Glomerular visceral epithelial cell (primary cell): ENCODE measurements around the gene KLK2.

Experiments used
- DNase-seq: peaks from one replicate; pipeline ENCODE4 v3.0.0-alpha.2; 2016; ENCODE audit errors: extremely low spot score

The KLK2 gene

GRCh38 chr19:50850738-50851137 is 22.5 kb upstream of the KLK2 start:
- no peak for DNase-seq

- DNase-seq = no peak
Measured at GRCh38 chr19:50851620-50852019, 21.6 kb upstream of the KLK2 start.

DNA sequence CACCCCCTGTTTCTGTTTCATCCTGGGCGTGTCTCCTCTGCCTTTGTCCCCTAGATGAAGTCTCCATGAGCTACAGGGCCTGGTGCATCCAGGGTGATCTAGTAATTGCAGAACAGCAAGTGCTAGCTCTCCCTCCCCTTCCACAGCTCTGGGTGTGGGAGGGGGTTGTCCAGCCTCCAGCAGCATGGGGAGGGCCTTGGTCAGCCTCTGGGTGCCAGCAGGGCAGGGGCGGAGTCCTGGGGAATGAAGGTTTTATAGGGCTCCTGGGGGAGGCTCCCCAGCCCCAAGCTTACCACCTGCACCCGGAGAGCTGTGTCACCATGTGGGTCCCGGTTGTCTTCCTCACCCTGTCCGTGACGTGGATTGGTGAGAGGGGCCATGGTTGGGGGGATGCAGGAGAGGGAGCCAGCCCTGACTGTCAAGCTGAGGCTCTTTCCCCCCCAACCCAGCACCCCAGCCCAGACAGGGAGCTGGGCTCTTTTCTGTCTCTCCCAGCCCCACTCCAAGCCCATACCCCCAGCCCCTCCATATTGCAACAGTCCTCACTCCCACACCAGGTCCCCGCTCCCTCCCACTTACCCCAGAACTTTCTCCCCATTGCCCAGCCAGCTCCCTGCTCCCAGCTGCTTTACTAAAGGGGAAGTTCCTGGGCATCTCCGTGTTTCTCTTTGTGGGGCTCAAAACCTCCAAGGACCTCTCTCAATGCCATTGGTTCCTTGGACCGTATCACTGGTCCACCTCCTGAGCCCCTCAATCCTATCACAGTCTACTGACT is 18.4 kb upstream of the KLK2 start, which contains the start of gene KLK3:
KLK3 (plus strand) TSS at position 280 of the 775 bp plus-strand sequence; CDS start at position 321, 41 bp downstream.
- DNase-seq = no peak

DNA sequence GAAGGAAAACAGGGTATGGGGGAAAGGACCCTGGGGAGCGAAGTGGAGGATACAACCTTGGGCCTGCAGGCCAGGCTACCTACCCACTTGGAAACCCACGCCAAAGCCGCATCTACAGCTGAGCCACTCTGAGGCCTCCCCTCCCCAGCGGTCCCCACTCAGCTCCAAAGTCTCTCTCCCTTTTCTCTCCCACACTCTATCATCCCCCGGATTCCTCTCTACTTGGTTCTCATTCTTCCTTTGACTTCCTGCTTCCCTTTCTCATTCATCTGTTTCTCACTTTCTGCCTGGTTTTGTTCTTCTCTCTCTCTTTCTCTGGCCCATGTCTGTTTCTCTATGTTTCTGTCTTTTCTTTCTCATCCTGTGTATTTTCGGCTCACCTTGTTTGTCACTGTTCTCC is 15.9 kb upstream of the KLK2 start:
- no peak for DNase-seq

DNA sequence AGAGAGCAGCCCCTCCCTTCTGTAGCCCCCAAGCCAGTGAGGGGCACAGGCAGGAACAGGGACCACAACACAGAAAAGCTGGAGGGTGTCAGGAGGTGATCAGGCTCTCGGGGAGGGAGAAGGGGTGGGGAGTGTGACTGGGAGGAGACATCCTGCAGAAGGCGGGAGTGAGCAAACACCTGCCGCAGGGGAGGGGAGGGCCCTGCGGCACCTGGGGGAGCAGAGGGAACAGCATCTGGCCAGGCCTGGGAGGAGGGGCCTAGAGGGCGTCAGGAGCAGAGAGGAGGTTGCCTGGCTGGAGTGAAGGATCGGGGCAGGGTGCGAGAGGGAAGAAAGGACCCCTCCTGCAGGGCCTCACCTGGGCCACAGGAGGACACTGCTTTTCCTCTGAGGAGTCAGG is 14.4 kb upstream of the KLK2 start:
- DNase-seq = no peak

GRCh38 chr19:50859849-50860248 is 13.4 kb upstream of the KLK2 start:
- no peak for DNase-seq

- DNase-seq = no peak
Measured at GRCh38 chr19:50861010-50861409, 12.2 kb upstream of the KLK2 start.

GRCh38 chr19:50861496-50862286 is 11.5 kb upstream of the KLK2 start:
- no peak for DNase-seq

DNA sequence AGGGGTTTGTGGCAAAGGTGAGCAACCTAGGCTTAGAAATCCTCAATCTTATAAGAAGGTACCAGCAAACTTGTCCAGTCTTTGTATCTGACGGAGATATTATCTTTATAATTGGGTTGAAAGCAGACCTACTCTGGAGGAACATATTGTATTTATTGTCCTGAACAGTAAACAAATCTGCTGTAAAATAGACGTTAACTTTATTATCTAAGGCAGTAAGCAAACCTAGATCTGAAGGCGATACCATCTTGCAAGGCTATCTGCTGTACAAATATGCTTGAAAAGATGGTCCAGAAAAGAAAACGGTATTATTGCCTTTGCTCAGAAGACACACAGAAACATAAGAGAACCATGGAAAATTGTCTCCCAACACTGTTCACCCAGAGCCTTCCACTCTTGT is 3.8 kb upstream of the KLK2 start:
- no peak for DNase-seq

- DNase-seq = no peak
Measured at GRCh38 chr19:50870417-50871089, 2.7 kb upstream of the KLK2 start.

DNA sequence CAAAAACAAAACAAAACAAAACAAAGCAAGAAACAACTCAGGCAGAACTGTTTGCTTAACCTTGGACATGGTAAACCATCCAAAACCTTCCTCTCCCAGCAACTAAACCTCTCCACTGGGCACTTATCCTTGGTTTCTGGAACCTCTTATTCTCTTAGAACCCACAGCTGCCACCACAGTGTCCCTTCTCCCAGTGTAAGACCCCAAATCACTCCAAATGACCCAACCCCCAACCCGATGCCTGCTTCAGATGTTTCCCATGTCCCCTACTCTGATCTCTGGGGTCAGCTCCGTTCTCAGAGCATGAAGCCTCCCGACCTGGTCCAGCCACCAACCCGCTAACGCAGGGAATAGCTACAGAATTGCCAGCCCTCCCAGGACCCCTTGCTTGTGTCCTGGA is 972 bp downstream of the KLK2 start:
- DNase-seq = no peak

- DNase-seq = no peak
Measured at GRCh38 chr19:50875795-50876422, 2.7 kb downstream of the KLK2 start.

- no peak for DNase-seq
Measured at GRCh38 chr19:50876456-50876855, 3.2 kb downstream of the KLK2 start.

DNA sequence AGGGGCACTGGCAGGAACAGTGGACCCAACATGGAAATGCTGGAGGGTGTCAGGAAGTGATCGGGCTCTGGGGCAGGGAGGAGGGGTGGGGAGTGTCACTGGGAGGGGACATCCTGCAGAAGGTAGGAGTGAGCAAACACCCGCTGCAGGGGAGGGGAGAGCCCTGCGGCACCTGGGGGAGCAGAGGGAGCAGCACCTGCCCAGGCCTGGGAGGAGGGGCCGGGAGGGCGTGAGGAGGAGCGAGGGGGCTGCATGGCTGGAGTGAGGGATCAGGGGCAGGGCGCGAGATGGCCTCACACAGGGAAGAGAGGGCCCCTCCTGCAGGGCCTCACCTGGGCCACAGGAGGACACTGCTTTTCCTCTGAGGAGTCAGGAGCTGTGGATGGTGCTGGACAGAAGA is 4.1 kb downstream of the KLK2 start:
- DNase-seq = no peak

DNA sequence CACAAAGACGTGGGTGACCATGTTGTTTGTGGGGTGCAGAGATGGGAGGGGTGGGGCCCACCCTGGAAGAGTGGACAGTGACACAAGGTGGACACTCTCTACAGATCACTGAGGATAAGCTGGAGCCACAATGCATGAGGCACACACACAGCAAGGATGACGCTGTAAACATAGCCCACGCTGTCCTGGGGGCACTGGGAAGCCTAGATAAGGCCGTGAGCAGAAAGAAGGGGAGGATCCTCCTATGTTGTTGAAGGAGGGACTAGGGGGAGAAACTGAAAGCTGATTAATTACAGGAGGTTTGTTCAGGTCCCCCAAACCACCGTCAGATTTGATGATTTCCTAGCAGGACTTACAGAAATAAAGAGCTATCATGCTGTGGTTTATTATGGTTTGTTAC is 5.6 kb downstream of the KLK2 start:
- DNase-seq = no peak

GRCh38 chr19:50880241-50880640 is 7.0 kb downstream of the KLK2 start:
- no peak for DNase-seq

- DNase-seq = no peak
Measured at GRCh38 chr19:50882188-50882587, 8.9 kb downstream of the KLK2 start.

DNA sequence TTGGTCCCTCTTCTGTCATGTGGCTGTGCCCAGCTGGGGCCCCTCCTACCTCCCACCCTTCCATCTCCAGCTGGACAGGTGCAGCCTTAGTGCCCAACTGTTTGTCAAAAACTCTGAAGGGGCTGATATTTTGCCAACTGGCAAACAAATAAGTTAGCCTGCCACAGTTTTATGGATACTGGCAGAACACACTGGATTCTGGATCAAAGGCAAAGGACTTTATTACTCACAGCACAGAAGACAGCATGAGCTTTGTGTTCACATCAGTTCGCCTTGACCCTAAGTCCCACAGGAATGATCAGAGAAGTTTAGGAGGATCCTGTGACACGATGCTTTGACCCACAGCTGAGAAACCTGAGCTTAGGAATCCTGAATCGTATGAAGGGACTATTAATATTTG is 16.4 kb downstream of the KLK2 start:
- no peak for DNase-seq

DNA sequence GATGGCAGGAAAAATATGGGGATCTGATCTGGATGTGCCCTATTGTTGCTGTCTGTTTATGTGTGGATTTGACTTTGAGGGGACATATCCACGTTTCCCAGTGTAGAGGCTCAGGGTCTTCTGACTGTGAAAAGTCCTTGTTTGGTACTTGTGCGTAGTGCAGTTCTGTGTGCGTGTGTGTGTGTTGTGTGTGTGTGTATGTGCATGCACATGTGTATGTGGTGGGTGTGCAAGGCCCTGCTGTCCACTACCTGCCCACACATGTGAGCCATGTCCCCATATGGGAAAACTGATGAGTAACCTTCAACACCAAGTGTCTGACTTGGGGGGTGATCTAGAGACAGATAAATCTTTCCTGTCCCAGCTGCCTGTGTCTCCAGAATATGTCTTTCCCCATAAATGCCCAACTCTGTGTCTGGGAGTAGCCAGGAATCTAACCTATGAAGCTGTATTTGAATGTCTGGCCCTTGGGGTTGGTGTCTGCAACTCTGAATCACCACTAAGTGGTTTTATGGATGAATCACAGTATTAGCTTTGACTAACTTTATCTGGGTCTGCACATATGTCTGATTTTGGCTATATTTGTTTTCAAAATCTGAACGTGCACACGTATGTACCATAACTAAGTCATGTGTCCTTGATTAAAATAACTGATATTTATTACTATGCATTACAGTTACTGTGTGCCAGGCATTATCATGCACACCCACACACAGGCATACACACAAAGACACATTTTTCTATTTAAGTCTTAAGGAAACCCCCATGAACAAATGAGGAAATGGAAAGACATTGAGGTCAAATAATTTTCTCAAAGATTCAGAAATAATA is 17.4 kb downstream of the KLK2 start:
- DNase-seq = peak; percentile 59

DNA sequence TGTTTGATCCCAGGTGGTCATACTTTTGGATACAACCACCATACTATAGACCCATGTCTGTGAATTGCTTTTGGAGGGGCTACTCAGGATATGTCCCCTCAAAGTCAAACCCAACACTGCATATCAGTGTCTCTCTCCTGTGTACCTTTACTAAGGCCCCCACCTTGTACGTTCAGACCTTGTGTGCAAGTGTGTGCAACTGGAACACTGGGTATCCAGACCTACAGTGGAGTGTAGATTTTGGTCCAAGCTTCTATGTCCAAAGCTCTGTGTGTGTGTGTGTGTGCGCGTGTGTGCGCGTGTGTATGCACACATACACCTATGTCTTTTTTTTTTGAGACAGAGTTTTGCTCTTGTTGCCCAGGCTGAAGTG is 18.0 kb downstream of the KLK2 start:
- no peak for DNase-seq

DNA sequence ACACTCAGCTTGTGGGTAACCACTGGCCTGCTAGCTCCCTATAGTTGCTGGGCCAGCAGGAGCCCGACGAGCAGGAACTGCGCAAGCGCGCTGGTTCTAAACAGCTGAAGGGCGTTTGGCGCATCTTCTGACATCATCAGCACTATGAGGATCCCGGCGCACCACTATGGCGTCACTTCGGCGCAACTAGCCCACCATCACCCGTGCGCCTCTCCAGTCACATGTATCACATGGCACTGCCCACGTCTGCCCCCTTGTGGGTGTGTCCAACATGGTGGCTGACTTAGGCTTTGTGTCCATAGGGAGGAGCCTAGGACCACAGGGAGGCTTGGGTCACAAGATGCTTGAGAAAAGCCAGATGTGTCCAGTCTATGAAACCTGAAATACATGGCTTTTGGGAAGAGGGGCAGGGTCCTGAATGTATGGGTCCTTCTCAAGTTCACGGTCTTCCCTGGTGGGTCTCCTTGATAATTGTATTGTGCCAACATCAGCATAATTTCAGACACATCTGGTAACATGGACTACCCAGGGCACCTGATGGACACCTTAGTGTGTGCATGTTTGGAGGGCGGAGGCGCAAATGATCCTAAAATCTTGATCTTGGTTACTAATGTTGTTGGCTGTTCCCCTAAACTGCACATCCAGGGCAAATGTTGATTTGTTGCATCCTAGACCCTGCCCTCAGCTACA is 20.0 kb downstream of the KLK2 start:
- no peak for DNase-seq
